DMS 273 (cell line): ENCODE data around the gene OR8U1.
"Not testable (repeated sequence)": the region's sequence is repeated elsewhere in the genome, so short reads cannot be mapped to it uniquely, and the experiment has no call there.

Experiments
- DNase-seq: peaks from one replicate; lab custom pipeline; 2025; ENCODE audit not compliant: unreplicated experiment; lab: John Stamatoyannopoulos, UW

The OR8U1 gene

DNA sequence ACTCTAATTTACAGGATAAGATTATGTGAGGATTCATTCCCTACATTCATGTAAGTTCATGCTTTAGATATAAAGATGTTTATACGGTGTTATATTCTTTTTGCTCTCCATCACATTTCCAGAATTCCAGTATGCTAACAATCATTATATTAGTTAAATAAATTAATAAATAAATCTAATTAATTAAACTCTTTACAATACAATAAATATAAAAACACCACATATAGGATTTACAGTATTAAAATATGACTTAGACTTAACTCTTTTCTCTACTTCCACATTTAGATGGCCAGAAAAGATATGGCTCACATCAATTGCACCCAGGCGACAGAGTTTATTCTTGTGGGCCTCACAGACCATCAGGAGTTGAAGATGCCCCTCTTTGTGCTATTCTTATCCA, at the start of gene OR8U1:
TSS of gene OR8U1 (plus strand) at position 301 of the 400 bp plus-strand sequence. CDS start at position 301, 0 bp downstream.
- no peak for DNase-seq

DNA sequence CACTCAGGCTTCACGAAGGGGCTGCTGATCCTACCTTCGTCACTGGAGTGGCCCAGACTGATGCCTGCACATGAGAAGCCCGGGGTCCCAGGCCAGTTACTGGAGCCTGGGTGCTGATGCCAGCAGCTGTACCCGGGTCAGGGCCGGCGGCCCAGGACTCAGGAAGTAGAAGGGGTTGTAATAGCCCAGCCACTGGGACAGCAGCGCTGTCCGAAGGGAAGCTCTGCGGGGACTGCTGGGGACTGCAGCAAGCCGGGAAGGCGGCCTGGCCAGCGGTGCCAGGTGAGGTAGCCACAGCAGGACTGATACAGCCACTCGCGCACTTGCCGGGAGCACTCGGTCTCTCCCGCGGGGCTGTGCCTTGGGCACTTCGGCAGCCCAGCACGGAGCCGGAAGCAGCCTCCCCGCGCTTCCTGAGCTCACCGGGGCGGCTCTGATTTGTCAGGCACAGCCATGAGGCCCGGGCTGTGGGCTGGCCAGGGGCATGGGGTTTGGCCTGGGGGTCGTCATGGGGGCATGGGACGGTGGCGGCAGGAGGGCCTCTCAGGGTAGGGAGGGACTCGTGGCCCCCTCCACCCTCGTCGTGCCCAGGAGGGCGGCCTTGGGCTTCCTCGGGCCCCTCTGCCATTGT, 43.4 kb upstream of the OR8U1 start:
- no peak for DNase-seq

DNA sequence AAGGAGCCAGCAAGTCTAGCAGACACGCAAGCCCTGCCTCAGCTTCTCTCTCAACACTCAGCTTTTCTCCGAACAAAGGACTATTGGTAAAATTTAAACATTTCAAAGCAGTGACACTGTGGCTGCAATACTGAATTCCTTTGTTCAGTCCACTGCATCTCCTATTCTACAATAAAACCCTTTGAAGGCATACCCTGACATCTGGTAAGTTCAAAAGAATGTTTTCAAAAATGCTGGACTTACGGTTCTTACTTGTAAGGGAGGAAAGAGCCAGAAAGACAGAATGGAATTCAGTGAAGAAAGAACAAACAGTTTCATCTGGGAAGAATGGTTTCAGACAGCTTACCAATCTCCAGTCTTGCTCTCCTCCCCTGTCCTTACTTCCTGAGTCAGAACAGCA, 42.3 kb upstream of the OR8U1 start:
- no peak for DNase-seq

DNA sequence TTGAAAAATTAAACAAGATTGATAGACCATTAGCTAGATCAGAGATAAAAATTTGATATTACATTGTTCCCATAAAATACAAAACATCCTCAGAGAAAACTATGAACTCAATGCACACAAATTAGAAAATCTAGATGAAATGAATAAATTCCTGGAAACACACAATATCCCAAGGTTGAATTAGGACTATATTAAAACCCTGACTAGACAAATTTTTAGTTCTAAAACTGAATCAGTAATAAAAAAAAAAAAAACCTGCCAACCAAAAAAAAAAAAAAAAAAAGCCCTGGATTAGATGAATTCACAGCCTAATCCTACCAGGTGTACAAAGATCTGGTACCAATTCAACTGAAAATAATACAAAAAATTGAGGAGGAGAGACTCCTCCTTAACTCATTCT, 35.1 kb upstream of the OR8U1 start:
- no peak for DNase-seq

DNA sequence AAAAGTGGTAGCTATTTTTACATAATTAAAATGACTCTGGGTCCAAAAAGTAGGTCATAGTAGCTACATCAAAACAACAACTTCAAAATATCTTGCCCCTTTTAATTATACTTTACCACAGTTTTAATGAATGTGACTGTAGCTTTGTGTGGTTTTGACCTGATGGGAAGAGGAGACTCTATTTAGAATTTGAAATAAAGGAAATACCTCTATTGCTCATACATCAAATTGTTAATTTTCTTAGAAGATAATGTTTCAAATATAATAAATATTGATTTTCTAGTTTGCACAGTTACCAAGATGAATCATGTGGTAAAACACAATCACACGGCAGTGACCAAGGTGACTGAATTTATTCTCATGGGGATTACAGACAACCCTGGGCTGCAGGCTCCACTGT, 29.7 kb upstream of the OR8U1 start, which contains the start of gene OR8K1:
TSS of gene OR8K1 (plus strand) at position 301 of the 400 bp plus-strand sequence. CDS start at position 301, 0 bp downstream.
- no peak for DNase-seq

DNA sequence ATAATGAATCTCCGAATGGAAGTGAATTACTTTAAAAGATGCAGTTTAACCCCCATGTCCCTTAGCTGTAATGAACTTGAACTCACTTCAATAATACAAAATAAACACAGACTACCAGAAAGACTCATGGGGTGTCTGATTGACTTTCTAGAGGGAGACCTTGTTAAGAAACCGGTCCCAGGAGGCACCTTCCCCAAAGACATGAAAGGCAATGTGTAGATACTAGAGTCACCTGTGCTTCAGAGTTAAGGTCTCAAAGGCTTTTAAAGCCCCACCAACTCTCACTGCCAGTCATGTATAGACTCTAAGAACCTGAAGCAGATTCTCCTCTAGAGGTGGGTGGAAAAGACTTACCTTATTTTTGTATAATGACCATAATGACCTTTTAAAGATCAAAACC, 21.4 kb upstream of the OR8U1 start, which contains the start of gene OR8J1:
TSS of gene OR8J1 (plus strand) at position 301 of the 400 bp plus-strand sequence. CDS start 5,956 bp downstream, outside the sequence.
- no peak for DNase-seq

DNA sequence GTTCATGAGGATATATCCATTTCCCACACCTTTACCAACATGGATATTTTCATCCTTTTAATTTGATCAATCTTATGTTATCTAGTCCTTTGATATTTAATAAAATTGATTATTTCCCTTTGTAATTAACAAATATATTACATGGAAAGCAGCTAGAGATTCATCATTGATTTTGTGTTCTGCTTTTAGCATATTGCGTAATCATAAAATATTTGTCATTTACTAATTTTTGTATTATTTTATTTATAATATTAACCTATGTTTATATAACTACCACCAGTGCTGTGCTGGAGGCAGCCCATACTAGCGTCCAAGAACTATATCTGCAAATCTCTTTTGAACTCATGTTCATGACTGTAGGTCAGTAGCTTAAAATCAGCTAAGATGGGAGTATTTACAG, 4.7 kb downstream of the OR8U1 start:
- DNase-seq = no peak

DNA sequence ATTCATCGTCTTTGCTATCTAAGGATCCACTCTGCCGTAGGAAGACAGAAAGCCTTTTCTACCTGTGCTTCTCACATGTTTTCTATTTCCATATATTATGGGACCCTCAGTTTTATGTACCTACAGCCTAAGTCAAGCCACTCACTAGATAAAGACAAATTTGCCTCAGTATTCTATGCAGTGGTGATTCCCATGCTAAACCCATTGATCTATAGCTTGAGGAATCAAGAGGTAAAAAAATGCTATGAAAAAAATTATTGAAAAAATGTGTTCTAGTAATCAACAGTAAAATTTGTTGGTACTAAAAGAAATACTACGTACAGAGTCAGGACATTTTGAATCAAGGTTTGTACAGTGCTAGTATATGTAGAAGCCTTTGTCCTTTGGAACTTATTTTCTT, 19.0 kb downstream of the OR8U1 start:
- DNase-seq = no peak

DNA sequence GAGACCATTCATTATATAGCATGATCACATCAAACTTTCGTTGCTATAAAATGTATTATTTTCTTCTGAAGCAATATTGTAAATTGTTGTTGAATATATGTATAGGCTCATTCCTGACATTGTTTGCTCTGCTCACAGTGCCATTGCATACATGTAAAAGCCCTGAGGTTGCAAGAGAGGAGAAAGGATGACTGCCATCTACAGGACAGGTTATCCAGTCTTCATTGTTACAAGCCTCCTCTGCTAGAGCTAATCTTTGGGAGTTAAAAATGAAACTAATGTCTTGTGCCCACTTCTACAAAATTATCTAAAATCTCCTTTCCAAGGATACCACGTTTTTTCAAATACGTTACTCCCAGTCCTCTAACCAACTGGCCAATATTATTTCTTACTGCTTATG, 20.6 kb downstream of the OR8U1 start:
- DNase-seq = no peak

DNA sequence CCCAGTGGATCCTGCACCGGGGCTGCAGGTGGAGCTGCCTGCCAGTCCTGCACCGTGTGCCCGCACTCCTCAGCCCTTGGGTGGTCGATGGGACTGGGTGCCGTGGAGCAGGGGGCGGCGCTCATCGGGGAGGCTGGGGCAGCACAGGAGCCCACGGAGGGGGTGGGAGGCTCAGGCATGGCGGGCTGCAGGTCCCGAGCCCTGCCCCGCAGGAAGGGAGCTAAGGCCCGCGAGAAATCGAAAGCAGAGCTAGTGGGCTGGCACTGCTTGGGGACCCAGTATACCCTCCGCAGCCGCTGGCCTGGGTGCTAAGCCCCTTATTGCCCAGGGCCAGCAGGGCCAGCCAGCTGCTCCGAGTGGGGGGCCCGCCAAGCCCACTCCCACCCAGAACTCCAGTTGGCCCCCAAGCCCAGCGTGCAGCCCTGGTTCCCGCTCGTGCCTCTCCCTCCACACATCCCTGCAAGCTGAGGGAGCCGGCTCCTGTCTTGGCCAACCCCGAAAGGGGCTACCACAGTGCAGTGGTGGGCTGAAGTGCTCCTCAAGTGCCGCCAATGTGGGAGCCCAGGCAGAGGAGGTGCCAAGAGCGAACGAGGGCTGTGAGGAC, 26.5 kb downstream of the OR8U1 start:
- DNase-seq = not testable (repeated sequence)

DNA sequence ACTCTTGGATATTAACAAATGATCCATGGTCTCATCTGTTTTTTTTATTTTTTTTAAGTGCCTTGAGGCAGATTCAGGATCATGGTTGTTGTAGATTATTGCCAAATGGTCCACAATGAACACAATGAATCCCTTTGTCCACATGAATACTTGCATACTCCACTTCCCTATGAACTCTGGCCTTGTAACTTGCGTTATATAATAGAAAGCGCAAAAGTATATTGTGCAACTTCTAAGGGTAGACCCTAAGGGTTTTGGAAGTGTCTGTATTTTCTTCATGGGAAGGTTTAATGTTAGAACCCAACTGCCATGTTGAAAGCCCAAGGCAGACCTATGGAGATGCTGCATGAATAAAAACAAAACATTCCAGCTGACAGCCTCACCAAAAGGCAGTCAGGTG, 29.0 kb downstream of the OR8U1 start:
- no peak for DNase-seq

DNA sequence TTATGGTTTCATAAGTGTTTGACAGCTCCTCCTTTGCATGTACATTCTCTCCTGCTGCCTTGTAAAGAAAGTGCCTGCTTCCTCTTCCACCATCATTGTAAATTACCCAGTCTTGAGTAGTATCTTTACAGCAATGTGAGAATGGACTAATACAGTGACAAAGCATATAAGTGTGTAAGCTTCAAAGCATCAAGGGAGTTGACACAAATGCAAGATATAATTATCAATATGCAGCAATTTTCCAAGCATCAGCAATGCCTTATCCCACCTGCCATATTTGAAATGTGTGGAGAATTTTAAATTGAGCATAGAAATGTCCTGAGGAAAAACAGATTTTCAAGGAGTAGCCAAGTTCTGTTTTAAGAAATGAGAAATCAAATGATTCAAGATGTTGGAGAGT, 35.4 kb downstream of the OR8U1 start:
- DNase-seq = no peak

DNA sequence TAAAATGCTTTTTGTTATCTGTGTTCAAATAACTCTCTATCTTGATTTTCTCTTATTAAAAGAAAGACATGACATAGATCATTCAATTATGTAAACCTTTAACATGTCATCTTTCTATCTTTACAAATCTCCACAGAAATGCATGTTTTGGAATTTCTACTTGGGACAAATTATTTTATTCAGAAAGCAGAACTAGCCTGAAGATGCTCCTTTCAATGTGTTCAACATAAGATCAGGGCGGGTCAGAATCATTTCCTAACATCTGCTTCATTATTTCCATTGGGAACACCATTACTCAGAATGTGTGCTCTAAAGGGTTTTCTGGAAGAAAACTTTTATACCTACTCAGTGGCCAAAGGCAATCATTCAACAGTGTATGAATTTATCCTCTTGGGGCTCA, 37.0 kb downstream of the OR8U1 start, which contains the start of gene OR5AL1:
TSS of gene OR5AL1 (plus strand) at position 301 of the 400 bp plus-strand sequence.
- DNase-seq = no peak
